HepG2 (cell line): ENCODE measurements around the gene STEAP3. TPM values are rescaled to one million over a fixed set of nuclear protein-coding genes. Genes with fewer than 3 reads are reported as not detected.
A peak's percentile ranks its signal among the peaks of the same experiment; 100 is the strongest.

Experiments used
- KDM5B ChIP-seq: sonication (generic); formaldehyde crosslinking; IDR thresholded peaks from 2 replicates; pipeline ENCODE4 v1.4.0; 2020; ENCODE audit warnings: missing genetic modification reagents, mild to moderate bottlenecking, borderline replicate concordance
- SKI ChIP-seq: fragments of 450-650 bp; IDR thresholded peaks from one replicate; pipeline ENCODE4 v1.6.1; 2018; ENCODE audit warnings: mild to moderate bottlenecking; ENCODE audit not compliant: partially characterized antibody
- SRSF4 ChIP-seq: fragments of 200-400 bp; formaldehyde crosslinking; IDR thresholded peaks from one replicate; pipeline ENCODE4 v1.6.1; 2018; ENCODE audit warnings: mild to moderate bottlenecking, low read depth, low read length, moderate library complexity; ENCODE audit not compliant: poor library complexity, severe bottlenecking
- ZNF143 ChIP-seq: sonication (generic); formaldehyde crosslinking; IDR thresholded peaks from 2 replicates; pipeline ENCODE4 v1.4.0; 2020; ENCODE audit warnings: missing genetic modification reagents
- ZNF282 ChIP-seq: fragments of 450-650 bp; IDR thresholded peaks from 2 replicates; pipeline ENCODE4 v1.6.1; 2018; ENCODE audit not compliant: partially characterized antibody
- ZNF430 ChIP-seq: sonication (generic); formaldehyde crosslinking; IDR thresholded peaks from 2 replicates; pipeline ENCODE4 v1.9.0; 2021; ENCODE audit warnings: mild to moderate bottlenecking, missing genetic modification reagents
- ZNF660 ChIP-seq: sonication (generic); formaldehyde crosslinking; IDR thresholded peaks from 2 replicates; pipeline ENCODE4 v1.5.1; 2020; ENCODE audit warnings: mild to moderate bottlenecking, low read depth, missing genetic modification reagents, borderline replicate concordance
- ZNF777 ChIP-seq: sonication (generic); formaldehyde crosslinking; IDR thresholded peaks from 2 replicates; pipeline ENCODE4 v1.4.0; 2020; ENCODE audit warnings: missing genetic modification reagents
- ZNF792 ChIP-seq: IDR thresholded peaks from 2 replicates; pipeline ENCODE4 v1.6.1; 2016
- ZNF878 ChIP-seq: sonication (generic); formaldehyde crosslinking; IDR thresholded peaks from 2 replicates; pipeline ENCODE4 v1.8.1; 2023; ENCODE audit warnings: mild to moderate bottlenecking, missing genetic modification reagents, moderate library complexity
- polyA plus RNA-seq, 8 experiments: library from polyadenylated mRNA; depleted of rRNA in 3 of 8; stranded (reverse) in 7 of 8; unstranded in 1 of 8; fragments of >200 nt; fragmentation: Illumina TruSeq in 4 of 8; extraction: Trizol in 4 of 8; gene quantifications; 2 replicates each; pipeline versions ENCODE4 v1.2.1 to v1.2.3, GENCODE V29; 2011 to 2016; ENCODE audit warnings: low read depth in 4 of 8, missing spikeins in 1 of 8, mixed read lengths in 1 of 8; ENCODE audit not compliant: insufficient read depth in 1 of 8
- total RNA-seq, 5 experiments: library from RNA; depleted of rRNA; stranded (reverse); fragments of >200 nt; fragmentation: Illumina TruSeq; extraction: Trizol; gene quantifications; 2 replicates each; pipeline ENCODE4 v1.2.3, GENCODE V29; 2016; ENCODE audit warnings: low read depth in 1 of 5
- TF ChIP-seq, protein P1 (sequence below): sonication (generic); formaldehyde crosslinking; IDR thresholded peaks from 2 replicates; pipeline ENCODE4 v1.4.0; 2020; ENCODE audit warnings: mild to moderate bottlenecking, missing genetic modification reagents
- TF ChIP-seq, protein P2 (sequence below): sonication (generic); formaldehyde crosslinking; IDR thresholded peaks from 2 replicates; pipeline ENCODE4 v1.4.0; 2020; ENCODE audit warnings: mild to moderate bottlenecking, missing genetic modification reagents
- TF ChIP-seq, protein P3 (sequence below): IDR thresholded peaks from 2 replicates; pipeline ENCODE4 v1.6.1; 2016; ENCODE audit warnings: low read depth
- TF ChIP-seq, protein P4 (sequence below): sonication (generic); formaldehyde crosslinking; IDR thresholded peaks from 2 replicates; pipeline ENCODE4 v1.5.1; 2020; ENCODE audit warnings: missing genetic modification reagents, mild to moderate bottlenecking, borderline replicate concordance
- TF ChIP-seq, protein P5 (sequence below): sonication (generic); formaldehyde crosslinking; IDR thresholded peaks from 2 replicates; pipeline ENCODE4 v1.5.1; 2020; ENCODE audit warnings: missing genetic modification reagents, mild to moderate bottlenecking, borderline replicate concordance
- TF ChIP-seq, protein P6 (sequence below): sonication (generic); formaldehyde crosslinking; IDR thresholded peaks from 2 replicates; pipeline ENCODE4 v1.4.0; 2020; ENCODE audit warnings: missing genetic modification reagents

Gene STEAP3
- total and polyA plus RNA-seq, 2 of the 13 experiments (the other 11 are each of a cell fraction or from before 2014, with no cell fraction given): 7.3 to 21.1 TPM

DNA sequence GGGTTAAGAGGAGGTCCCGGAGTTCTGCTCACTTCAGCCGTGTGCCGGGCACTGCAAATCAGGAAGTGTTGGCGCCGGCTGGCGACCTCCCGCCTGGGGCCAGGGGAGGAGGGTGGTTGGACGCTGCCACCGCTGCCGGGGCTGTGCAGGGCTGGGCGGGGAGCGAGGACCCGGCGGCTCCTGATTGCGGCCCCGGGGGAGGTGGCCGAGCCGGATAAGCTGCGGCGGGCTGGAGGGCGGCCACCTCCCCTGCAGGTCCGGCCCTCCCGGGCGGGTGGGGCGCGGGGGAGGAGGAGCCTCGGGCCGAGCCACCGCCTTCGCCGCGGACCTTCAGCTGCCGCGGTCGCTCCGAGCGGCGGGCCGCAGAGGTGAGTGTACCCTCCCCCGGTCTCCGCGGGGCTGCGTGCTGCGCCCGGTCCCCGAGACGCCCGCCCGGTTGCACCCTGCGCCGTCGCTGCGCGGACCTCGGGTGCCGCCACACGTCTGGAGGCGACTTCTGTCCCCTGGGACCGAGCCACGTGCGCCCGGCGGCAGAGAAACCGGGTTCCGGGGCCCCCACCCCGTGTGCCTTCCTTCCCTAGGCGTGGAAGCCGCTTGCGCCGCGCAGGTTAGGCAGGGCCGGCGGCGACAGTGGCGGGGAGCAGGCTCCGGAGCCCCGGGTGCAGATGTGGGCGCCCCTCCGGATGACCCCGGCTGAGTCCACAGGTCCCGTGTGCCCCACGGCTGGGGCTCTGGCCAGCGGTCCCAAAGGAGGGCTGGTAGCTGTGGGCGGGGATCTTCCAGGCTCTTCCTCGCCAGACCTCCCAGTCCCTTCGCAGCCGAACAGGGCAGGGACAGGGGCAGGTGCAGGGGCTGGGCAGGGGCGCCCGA lies at the start of gene STEAP3 (continued):
- TF ChIP-seq, protein P1, sequence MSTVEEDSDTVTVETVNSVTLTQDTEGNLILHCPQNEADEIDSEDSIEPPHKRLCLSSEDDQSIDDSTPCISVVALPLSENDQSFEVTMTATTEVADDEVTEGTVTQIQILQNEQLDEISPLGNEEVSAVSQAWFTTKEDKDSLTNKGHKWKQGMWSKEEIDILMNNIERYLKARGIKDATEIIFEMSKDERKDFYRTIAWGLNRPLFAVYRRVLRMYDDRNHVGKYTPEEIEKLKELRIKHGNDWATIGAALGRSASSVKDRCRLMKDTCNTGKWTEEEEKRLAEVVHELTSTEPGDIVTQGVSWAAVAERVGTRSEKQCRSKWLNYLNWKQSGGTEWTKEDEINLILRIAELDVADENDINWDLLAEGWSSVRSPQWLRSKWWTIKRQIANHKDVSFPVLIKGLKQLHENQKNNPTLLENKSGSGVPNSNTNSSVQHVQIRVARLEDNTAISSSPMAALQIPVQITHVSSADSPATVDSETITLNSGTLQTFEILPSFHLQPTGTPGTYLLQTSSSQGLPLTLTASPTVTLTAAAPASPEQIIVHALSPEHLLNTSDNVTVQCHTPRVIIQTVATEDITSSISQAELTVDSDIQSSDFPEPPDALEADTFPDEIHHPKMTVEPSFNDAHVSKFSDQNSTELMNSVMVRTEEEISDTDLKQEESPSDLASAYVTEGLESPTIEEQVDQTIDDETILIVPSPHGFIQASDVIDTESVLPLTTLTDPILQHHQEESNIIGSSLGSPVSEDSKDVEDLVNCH: no peak; the same call in 1 of the 2 replicates
- TF ChIP-seq, protein P2, sequence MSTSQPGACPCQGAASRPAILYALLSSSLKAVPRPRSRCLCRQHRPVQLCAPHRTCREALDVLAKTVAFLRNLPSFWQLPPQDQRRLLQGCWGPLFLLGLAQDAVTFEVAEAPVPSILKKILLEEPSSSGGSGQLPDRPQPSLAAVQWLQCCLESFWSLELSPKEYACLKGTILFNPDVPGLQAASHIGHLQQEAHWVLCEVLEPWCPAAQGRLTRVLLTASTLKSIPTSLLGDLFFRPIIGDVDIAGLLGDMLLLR (CRISPR knock-in tag): peak; percentile 87; the same call in 1 of the 2 replicates
- TF ChIP-seq SKI: no peak
- no peak for TF ChIP-seq ZNF282
- peak; percentile 78 for TF ChIP-seq KDM5B (CRISPR knock-in tag)
- no peak for TF ChIP-seq ZNF878 (CRISPR knock-in tag)
- no peak for TF ChIP-seq ZNF430
- TF ChIP-seq ZNF143 (CRISPR knock-in tag): no peak
- TF ChIP-seq, protein P3, sequence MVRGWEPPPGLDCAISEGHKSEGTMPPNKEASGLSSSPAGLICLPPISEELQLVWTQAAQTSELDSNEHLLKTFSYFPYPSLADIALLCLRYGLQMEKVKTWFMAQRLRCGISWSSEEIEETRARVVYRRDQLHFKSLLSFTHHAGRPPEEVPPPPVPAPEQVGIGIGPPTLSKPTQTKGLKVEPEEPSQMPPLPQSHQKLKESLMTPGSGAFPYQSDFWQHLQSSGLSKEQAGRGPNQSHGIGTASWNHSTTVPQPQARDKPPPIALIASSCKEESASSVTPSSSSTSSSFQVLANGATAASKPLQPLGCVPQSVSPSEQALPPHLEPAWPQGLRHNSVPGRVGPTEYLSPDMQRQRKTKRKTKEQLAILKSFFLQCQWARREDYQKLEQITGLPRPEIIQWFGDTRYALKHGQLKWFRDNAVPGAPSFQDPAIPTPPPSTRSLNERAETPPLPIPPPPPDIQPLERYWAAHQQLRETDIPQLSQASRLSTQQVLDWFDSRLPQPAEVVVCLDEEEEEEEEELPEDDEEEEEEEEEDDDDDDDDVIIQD (CRISPR knock-in tag): no peak
- TF ChIP-seq ZNF660 (CRISPR knock-in tag): no peak
- TF ChIP-seq ZNF777: peak; percentile 95
- TF ChIP-seq, protein P4, sequence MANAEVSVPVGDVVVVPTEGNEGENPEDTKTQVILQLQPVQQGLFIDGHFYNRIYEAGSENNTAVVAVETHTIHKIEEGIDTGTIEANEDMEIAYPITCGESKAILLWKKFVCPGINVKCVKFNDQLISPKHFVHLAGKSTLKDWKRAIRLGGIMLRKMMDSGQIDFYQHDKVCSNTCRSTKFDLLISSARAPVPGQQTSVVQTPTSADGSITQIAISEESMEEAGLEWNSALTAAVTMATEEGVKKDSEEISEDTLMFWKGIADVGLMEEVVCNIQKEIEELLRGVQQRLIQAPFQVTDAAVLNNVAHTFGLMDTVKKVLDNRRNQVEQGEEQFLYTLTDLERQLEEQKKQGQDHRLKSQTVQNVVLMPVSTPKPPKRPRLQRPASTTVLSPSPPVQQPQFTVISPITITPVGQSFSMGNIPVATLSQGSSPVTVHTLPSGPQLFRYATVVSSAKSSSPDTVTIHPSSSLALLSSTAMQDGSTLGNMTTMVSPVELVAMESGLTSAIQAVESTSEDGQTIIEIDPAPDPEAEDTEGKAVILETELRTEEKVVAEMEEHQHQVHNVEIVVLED: no peak; the same call in 1 of the 2 replicates
- no peak for TF ChIP-seq SRSF4
- TF ChIP-seq ZNF792 (CRISPR knock-in tag): 0 out of 2 replicates have a peak, but pooled peaks have one; percentile 50
- TF ChIP-seq, protein P5, sequence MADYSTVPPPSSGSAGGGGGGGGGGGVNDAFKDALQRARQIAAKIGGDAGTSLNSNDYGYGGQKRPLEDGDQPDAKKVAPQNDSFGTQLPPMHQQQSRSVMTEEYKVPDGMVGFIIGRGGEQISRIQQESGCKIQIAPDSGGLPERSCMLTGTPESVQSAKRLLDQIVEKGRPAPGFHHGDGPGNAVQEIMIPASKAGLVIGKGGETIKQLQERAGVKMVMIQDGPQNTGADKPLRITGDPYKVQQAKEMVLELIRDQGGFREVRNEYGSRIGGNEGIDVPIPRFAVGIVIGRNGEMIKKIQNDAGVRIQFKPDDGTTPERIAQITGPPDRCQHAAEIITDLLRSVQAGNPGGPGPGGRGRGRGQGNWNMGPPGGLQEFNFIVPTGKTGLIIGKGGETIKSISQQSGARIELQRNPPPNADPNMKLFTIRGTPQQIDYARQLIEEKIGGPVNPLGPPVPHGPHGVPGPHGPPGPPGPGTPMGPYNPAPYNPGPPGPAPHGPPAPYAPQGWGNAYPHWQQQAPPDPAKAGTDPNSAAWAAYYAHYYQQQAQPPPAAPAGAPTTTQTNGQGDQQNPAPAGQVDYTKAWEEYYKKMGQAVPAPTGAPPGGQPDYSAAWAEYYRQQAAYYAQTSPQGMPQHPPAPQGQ (CRISPR knock-in tag): no peak; the same call in 1 of the 2 replicates
- TF ChIP-seq, protein P6, sequence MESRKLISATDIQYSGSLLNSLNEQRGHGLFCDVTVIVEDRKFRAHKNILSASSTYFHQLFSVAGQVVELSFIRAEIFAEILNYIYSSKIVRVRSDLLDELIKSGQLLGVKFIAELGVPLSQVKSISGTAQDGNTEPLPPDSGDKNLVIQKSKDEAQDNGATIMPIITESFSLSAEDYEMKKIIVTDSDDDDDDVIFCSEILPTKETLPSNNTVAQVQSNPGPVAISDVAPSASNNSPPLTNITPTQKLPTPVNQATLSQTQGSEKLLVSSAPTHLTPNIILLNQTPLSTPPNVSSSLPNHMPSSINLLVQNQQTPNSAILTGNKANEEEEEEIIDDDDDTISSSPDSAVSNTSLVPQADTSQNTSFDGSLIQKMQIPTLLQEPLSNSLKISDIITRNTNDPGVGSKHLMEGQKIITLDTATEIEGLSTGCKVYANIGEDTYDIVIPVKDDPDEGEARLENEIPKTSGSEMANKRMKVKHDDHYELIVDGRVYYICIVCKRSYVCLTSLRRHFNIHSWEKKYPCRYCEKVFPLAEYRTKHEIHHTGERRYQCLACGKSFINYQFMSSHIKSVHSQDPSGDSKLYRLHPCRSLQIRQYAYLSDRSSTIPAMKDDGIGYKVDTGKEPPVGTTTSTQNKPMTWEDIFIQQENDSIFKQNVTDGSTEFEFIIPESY (CRISPR knock-in tag): no peak
